Hepatocyte (in vitro differentiated cells): ENCODE results near the gene FADS6. TPM values are rescaled to one million over a fixed set of nuclear protein-coding genes. Genes with fewer than 3 reads are reported as not detected.

Experiments
- DNase-seq: peaks from one replicate; pipeline ENCODE4 v3.0.0-alpha.2; 2016; ENCODE audit warnings: low spot score
- H2AFZ ChIP-seq: fragments of 200-600 bp; sonication (generic); 2 replicates; pipeline ENCODE4 v1.6.0; 2016; ENCODE audit warnings: antibody characterized with exemption, mild to moderate bottlenecking
- H3K27ac ChIP-seq: fragments of 200-600 bp; sonication (generic); 2 replicates; pipeline ENCODE4 v1.5.1; 2016; ENCODE audit warnings: mild to moderate bottlenecking
- H3K27me3 ChIP-seq: fragments of 200-600 bp; sonication (generic); 2 replicates; pipeline ENCODE4 v1.6.1; 2016
- H3K36me3 ChIP-seq: fragments of 200-600 bp; sonication (generic); replicated peaks from 2 replicates; pipeline ENCODE4 v1.5.1; 2016; ENCODE audit warnings: low read depth; ENCODE audit not compliant: insufficient read depth
- H3K4me1 ChIP-seq: fragments of 200-600 bp; sonication (generic); 2 replicates; pipeline ENCODE4 v1.5.1; 2016; ENCODE audit warnings: mild to moderate bottlenecking, moderate library complexity; ENCODE audit not compliant: insufficient read depth
- H3K4me2 ChIP-seq: fragments of 200-600 bp; sonication (generic); 2 replicates; pipeline ENCODE4 v1.6.0; 2016
- H3K4me3 ChIP-seq: fragments of 200-600 bp; sonication (generic); 2 replicates; pipeline ENCODE4 v1.5.1; 2016; ENCODE audit warnings: mild to moderate bottlenecking
- H3K79me2 ChIP-seq: fragments of 200-600 bp; sonication (generic); 2 replicates; pipeline ENCODE4 v1.6.0; 2017; ENCODE audit warnings: mild to moderate bottlenecking
- H3K9me2 ChIP-seq: fragments of 200-600 bp; sonication (generic); replicated peaks from 2 replicates; pipeline ENCODE4 v1.6.0; 2017; ENCODE audit warnings: mild to moderate bottlenecking; ENCODE audit not compliant: insufficient read depth
- H3K9me3 ChIP-seq: fragments of 200-600 bp; sonication (generic); 2 replicates; pipeline ENCODE4 v1.5.1; 2016; ENCODE audit warnings: low read depth, mild to moderate bottlenecking
- H4K20me1 ChIP-seq: fragments of 200-600 bp; sonication (generic); 2 replicates; pipeline ENCODE4 v1.6.0; 2016; ENCODE audit warnings: mild to moderate bottlenecking; ENCODE audit not compliant: insufficient read depth, poor library complexity, severe bottlenecking
- CTCF ChIP-seq: fragments of 200-600 bp; sonication (generic); IDR thresholded peaks from 2 replicates; pipeline ENCODE4 v1.5.1; 2016; ENCODE audit warnings: antibody characterized with exemption, mild to moderate bottlenecking; ENCODE audit not compliant: poor library complexity
- EZH2 ChIP-seq: fragments of 200-600 bp; sonication (generic); IDR thresholded peaks from 2 replicates; pipeline ENCODE4 v1.6.1; 2016; ENCODE audit warnings: antibody characterized with exemption, mild to moderate bottlenecking, borderline replicate concordance
- EZH2phosphoT487 ChIP-seq: fragments of 200-600 bp; sonication (generic); IDR thresholded peaks from one replicate; pipeline ENCODE4 v1.6.1; 2018; ENCODE audit warnings: antibody characterized with exemption, mild to moderate bottlenecking, low read depth, moderate library complexity; ENCODE audit not compliant: unreplicated experiment, severe bottlenecking
- WGBS: methylation state at CpG from one replicate; pipeline ENCODE4 v1.1.6; 2016; ENCODE audit warnings: low lambda C conversion rate; ENCODE audit errors: missing lambda C conversion rate; 5-methylcytosine and 5-hydroxymethylcytosine counted together
- polyA plus RNA-seq: library from polyadenylated mRNA; unstranded; fragments of >200 nt; fragmentation: Nextera tagmentation; extraction: Ambion mirVana; gene quantifications from 2 replicates; pipeline ENCODE4 v1.2.1, GENCODE V29; 2016
- total RNA-seq: library from RNA; depleted of rRNA; stranded (reverse); fragments of >200 nt; gene quantifications from 2 replicates; pipeline ENCODE4 v1.2.3, GENCODE V29; 2014

The FADS6 gene
- total and polyA plus RNA-seq, 2 experiments from 2014 or later: 4.2 to 4.3 TPM

- no peak overlapping the region for H3K4me3 ChIP-seq
- H3K4me1 ChIP-seq: peaks cover 20% of the 10 kb centered on the region
- 76% methylated on average over 14 of the region's 19 CpGs for WGBS
- no peak overlapping the region for H3K27ac ChIP-seq
- H3K36me3 ChIP-seq: no peaks in the 10 kb centered on the region
- DNase-seq: peak; percentile 5
- H4K20me1 ChIP-seq: no peaks in the 10 kb centered on the region
- H3K79me2 ChIP-seq: no peaks in the 10 kb centered on the region
- H3K27me3 ChIP-seq: peaks cover 38% of the 10 kb centered on the region
- H3K9me3 ChIP-seq: no peaks in the 10 kb centered on the region
- H3K9me2 ChIP-seq: no peaks in the 10 kb centered on the region
- H2AFZ ChIP-seq: no peak overlapping the region
- H3K4me2 ChIP-seq: no peak overlapping the region
- no peak for TF ChIP-seq CTCF
- TF ChIP-seq EZH2: no peak
- no peak for TF ChIP-seq EZH2phosphoT487
Observed at GRCh38 chr17:74921026-74921681, 27.7 kb upstream of the FADS6 start.

GRCh38 chr17:74920642-74921025, 27.2 kb upstream of the FADS6 start:
- WGBS: 79% methylated on average over 3 of the region's 6 CpGs
- peak; percentile 14 for DNase-seq

GRCh38 chr17:74920306-74920620, 26.8 kb upstream of the FADS6 start:
- DNase-seq: peak; percentile 3
- H3K4me1 ChIP-seq: peaks cover 20% of the 10 kb centered on the region
- H3K9me3 ChIP-seq: no peaks in the 10 kb centered on the region
- 99% methylated on average over 27 of the region's 27 CpGs for WGBS
- H4K20me1 ChIP-seq: no peaks in the 10 kb centered on the region
- H3K27me3 ChIP-seq: peaks cover 29% of the 10 kb centered on the region
- H3K4me2 ChIP-seq: no peak overlapping the region
- TF ChIP-seq EZH2phosphoT487 (no peak), EZH2 (no peak), CTCF (no peak)
- no peaks in the 10 kb centered on the region for H3K36me3 ChIP-seq
- H3K9me2 ChIP-seq: no peaks in the 10 kb centered on the region
- H3K4me3 ChIP-seq: no peak overlapping the region
- H3K79me2 ChIP-seq: no peaks in the 10 kb centered on the region
- H2AFZ ChIP-seq: no peak overlapping the region
- H3K27ac ChIP-seq: no peak overlapping the region

More at GRCh38 chr17:74920642-74921025, 27.2 kb upstream of the FADS6 start:
- H3K27me3 ChIP-seq: peaks cover 33% of the 10 kb centered on the region
- no peak overlapping the region for H3K4me2 ChIP-seq
- TF ChIP-seq EZH2 (no peak), CTCF (no peak), EZH2phosphoT487 (no peak)
- no peaks in the 10 kb centered on the region for H3K79me2 ChIP-seq
- no peaks in the 10 kb centered on the region for H3K36me3 ChIP-seq
- H3K4me1 ChIP-seq: peaks cover 20% of the 10 kb centered on the region
- no peaks in the 10 kb centered on the region for H3K9me3 ChIP-seq
- H3K4me3 ChIP-seq: no peak overlapping the region
- H2AFZ ChIP-seq: no peak overlapping the region
- no peaks in the 10 kb centered on the region for H3K9me2 ChIP-seq
- no peaks in the 10 kb centered on the region for H4K20me1 ChIP-seq
- no peak overlapping the region for H3K27ac ChIP-seq
